Activated CD8-positive, alpha-beta memory T cell treated with anti-CD3 and anti-CD28 coated beads for 36 hours (primary cell): Measurements from ENCODE around the gene ILDR2. TPM values are rescaled to one million over a fixed set of nuclear protein-coding genes. Genes with fewer than 3 reads are reported as not detected.

Source experiments
- CTCF ChIA-PET: fragments of 350-600 bp; sonication (Branson Sonifier 250); formaldehyde crosslinking; loops from one replicate; lab custom pipeline; 2021; ENCODE audit warnings: antibody characterized with exemption; lab: Charles Lee
- POLR2A ChIA-PET: fragments of 350-600 bp; sonication (Branson Sonifier 250); formaldehyde crosslinking; loops from one replicate; lab custom pipeline; 2021; ENCODE audit warnings: antibody characterized with exemption; lab: Charles Lee
- total RNA-seq, 2 experiments: library from RNA; stranded (reverse); gene quantifications; one replicate each; pipeline ENCODE4 v1.2.3, GENCODE V29; 2021

The ILDR2 gene
- total RNA-seq, 2 experiments from 2014 or later = 4.9 to 5.9 TPM

DNA sequence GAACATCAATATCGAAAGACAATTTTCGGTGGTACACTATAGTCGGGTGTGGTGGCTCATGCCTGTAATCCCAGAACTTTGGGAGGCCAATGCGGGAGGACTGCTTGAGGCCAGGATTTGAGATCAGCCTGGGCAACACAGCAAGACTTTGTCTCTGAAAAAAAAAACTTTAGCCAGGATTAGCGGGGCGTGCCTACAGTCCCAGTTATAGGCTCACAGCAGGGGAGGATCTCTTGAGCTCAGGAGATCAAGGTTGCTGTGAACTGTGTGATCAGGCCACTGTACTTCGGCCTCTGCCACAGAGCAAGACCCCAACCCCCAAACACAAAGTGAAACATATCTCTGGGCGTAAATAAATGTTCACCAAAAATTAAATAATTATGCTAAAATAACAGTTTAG lies 100.9 kb downstream of the ILDR2 start:
- CTCF ChIA-PET = no interaction called here
- POLR2A ChIA-PET = no interaction called here

DNA sequence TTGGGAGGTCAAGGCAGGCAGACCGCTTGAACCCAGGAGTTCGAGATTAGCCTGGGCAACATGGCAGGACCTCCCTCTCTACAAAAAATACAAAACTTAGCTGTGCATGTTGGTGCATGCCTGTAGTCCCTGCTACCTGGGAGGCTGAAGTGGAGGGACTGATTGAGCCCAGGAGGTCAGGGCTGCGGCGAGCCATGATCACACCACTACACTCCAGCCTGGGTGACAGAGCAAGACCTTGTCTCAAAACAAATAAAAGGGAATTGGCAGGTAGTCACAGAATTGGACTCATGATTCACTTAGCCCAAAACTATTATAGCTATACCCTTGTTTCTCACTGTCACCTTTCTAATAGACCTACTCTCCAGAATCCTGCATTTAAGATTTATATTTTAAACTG lies 104.8 kb downstream of the ILDR2 start:
- CTCF ChIA-PET = interaction anchor here (2.0 kb wide), 1 partner anchor 11 kb away, joined by 5 read pairs; no protein-coding TSS in a partner anchor
- POLR2A ChIA-PET = no interaction called here

DNA sequence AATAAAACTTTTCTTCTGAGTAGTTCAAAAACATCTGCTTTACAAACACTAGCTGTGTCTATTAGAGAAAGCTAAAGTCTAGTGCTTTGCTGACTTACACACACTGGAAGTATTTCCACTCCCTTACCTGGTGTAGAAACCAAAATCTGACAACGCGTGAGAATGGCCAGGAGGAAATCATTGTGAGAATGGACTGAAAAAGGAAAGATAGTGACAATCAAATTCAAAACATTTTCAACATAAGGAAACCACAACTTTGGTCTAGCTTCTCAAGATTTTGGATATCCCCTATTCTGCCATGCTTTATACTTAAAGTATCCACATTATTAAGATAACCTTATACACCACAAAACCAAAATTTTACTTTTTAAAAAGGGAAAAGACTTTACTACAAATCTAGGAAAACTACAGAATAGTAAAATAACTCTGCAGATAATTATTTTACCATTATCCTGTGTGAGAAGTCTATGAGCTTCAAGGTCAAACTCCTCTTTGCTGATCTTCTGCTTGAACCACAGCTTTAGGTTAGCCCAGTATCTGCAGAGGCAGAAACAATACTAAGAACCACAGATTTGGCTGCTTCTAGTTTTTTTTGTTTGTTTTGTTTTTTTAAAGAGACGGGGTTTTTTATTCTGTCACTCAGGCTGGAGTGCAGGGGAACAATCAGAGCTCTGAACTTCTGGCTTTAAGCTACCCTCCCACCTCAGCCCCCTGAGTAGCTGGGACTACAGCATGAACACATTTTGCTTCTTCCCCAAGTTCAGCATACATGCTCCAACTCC lies 105.8 kb downstream of the ILDR2 start:
- CTCF ChIA-PET = interaction anchor here (1.6 kb wide), 1 partner anchor 11 kb away, joined by 5 read pairs; no protein-coding TSS in a partner anchor
- POLR2A ChIA-PET = no interaction called here

DNA sequence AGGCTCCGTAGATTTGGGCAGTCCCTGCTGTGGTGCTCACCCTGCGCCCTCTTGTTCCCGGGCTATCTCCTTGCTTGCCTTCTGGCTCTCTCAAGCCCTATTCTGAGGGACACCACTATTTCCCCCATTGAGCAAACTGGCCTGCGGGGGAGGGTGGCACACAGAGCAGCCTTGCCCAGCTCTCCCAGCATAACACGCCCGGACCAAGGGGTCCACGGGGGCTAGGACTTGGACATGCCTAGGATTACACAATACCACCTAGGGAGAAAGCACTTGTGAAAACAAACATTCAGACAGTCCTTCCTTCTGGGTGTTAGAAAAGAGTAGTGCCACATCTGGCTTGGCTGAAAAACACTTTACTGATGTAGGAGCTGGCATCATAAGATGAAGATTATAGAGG lies 106.7 kb downstream of the ILDR2 start:
- CTCF ChIA-PET = interaction anchor here (1.6 kb wide), 1 partner anchor 10 kb away, joined by 5 read pairs; no protein-coding TSS in a partner anchor
- POLR2A ChIA-PET = no interaction called here

DNA sequence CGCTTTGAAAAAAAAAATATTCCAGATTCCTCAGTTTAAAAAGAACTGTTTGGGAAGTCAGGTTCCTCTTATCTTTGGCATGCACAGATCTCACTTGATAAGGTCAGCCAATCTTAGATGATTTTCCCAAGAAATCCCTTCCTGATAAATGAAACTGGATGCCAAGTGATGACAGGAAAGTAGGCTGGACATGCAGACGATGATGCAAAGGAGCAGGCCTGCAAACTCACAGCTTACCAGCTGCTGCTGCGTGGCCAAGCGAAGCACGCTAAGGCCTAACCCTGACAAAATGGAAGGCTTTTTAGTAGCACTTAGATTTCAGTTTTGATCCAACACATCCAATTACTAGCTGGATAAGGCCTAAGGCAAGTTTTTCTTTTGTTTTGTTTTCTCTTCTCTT lies 109.4 kb downstream of the ILDR2 start:
- ChIA-PET POLR2A (no interaction called here), CTCF (no interaction called here)

DNA sequence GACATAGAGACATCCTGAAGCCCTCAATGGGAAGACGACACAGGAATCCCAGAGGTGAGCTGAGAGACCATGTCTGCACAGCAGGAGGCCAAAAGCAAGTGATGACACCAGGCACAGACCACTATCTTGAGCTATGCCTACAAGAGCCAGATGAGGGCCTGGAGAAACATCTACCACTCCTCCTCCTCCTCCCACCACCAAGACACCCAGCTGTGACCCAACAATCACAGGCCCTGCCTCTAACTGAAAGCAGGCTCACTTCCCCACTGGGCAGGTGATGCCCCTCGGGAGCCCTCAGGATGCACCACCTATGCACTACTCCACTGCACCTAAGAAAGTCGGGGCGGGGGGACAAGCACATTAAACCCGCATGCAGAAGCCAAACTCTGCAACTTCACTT lies 115.7 kb downstream of the ILDR2 start:
- ChIA-PET CTCF (interaction anchor here (1.5 to 1.7 kb wide), 2 partner anchors 9 to 12 kb away, joined by 5 read pairs; no protein-coding TSS in a partner anchor), POLR2A (no interaction called here)

DNA sequence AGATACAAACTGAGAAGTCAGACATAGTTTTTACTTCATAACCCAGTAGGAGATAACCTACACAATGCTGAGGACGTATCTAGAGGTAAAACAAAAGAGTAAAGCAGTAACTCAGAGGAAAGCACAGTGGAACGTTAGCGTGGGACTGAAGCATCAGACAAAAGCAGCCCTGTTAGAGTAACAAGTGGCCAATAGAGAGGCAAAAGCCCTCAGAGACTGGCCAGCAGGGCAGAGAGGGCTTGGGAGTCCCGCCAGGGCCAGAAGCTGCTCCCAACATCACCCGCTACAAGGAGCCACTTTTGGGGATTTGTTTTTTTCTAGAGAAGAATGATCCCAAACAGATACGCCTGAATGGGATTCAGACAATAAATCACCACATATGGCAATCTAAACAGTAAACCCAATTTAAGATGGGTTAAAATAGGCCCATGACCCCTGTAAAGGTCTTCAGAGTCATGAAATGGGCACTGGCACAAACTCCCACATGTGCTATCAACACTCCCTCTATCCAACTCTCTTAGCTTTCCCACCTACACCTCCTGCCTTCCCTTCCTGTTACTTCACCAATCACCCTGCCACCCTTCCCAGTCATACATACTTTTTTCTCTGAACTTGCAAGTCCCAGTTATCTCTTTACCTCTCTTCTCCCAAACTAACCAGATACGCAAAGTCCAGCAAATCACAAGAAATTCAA lies 116.5 kb downstream of the ILDR2 start:
- POLR2A ChIA-PET = interaction anchor here (0.7 kb wide), 1 partner anchor 20 kb away, joined by 3 read pairs; the partner anchor contains the start of gene POGK
- CTCF ChIA-PET = interaction anchor here (1.5 to 2.2 kb wide), 3 partner anchors 10 to 17 kb away, joined by 5 to 8 read pairs (median 5); partner anchors contain the start of gene TADA1

Other genes starting within 250 kb of the ILDR2 start
- gene POGK, start 136.1 kb downstream of the ILDR2 start, total RNA-seq = 10 to 100 TPM; 66.9 to 68.1 TPM
- 10 to 100 TPM; 18.2 to 18.7 TPM for gene TADA1, start 99.3 kb downstream of the ILDR2 start, total RNA-seq
- gene MAEL, start 13.7 kb upstream of the ILDR2 start, total RNA-seq = under 1 TPM in 1 of 2 experiments, not detected in 1; 0.13 TPM
- under 1 TPM in 1 of 2 experiments, not detected in 1; 0.06 TPM for gene GPA33, start 114.8 kb upstream of the ILDR2 start, total RNA-seq
- gene STYXL2, start 118.5 kb upstream of the ILDR2 start, total RNA-seq = not detected
- gene POU2F1, start 245.3 kb upstream of the ILDR2 start, total RNA-seq = 10 to 100 TPM; 12.7 to 14.0 TPM